Mononuclear cell (primary cell): ENCODE results near the gene PFKFB4. TPM values are rescaled to one million over a fixed set of nuclear protein-coding genes. Genes with fewer than 3 reads are reported as not detected.

Source experiments
- H3K27me3 ChIP-seq: 2 replicates; pipeline ENCODE4 v1.6.0; 2011; ENCODE audit warnings: low read length, control low read depth; ENCODE audit not compliant: insufficient read depth
- H3K4me1 ChIP-seq: 2 replicates; pipeline ENCODE4 v1.5.1; 2011; ENCODE audit warnings: mild to moderate bottlenecking, low read length, control low read depth; ENCODE audit not compliant: insufficient read depth
- H3K4me3 ChIP-seq: 2 replicates; pipeline ENCODE4 v1.5.1; 2011; ENCODE audit warnings: mild to moderate bottlenecking, low read length, moderate library complexity
- H3K9me3 ChIP-seq: 2 replicates; pipeline ENCODE4 v1.5.1; 2011; ENCODE audit warnings: low read depth, mild to moderate bottlenecking, control low read depth, low read length
- total RNA-seq: library from RNA; depleted of rRNA; stranded (reverse); fragments of >200 nt; gene quantifications from one replicate; pipeline ENCODE4 v1.2.3, GENCODE V29; 2012

PFKFB4 gene
- total RNA-seq, 1 donor = 11.3 TPM

DNA sequence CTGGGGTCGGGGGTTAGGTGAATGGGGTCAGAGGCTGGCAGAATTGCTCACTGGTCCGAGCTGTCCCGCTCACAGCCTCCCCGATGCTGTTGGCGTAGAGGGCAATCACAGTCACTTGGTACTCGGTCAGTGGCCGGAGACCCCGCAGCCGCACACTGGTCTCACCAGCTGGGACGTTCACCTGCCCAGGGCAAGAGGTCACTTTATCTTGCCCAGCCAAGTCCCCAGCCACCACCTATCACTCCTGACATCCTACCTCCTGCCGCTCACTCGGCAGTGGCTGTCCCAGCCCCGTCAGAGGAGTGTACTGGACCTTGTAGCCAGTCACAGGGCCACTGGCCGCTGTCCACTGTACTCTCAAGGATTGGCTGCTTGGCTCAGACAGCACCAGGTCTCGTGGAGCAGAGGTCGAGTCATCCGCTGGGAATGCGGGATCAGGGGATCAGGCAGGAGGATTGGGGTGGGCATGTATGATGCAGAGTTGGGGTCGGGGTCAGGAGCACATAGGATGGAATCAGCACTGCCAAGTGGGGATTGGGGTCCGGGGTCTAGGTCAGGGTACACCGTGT, 36.0 kb upstream of the PFKFB4 start:
- H3K9me3 ChIP-seq = no peaks in the 10 kb centered on the region
- peaks cover 15% of the 10 kb centered on the region for H3K27me3 ChIP-seq
- H3K4me1 ChIP-seq = no peaks in the 10 kb centered on the region
- H3K4me3 ChIP-seq = no peak overlapping the region

DNA sequence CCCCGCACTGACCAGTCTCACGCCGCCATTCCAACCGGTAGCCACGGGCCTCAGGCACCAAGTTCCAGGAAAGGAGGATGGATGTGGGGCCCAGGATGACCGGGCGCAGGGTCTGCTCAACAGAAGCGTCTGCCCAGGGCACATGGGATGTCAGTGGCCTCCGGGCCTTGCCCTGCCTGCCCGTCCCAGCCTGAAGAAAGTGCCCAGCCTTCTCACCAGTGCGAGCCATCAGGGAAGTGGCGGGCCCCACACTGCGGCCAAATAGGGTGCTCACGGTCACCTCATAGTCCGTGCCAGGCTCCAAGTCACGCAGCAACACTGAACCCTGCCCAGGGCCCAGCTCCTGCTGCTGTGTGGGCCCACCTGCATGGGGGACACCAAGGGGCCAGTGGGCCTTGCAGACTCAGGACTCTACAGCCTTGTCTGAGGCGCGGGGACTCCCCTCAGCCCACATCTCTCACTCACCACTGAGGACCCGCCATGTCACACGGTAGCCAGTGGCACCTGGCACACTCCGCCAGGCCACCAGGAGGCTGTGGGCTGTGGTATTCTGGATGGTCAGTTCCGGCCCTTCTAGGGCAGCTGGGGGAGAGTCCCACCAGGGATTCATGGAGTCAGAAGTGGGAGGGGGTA, 35.4 kb upstream of the PFKFB4 start:
- Histone ChIP-seq H3K27me3 (peaks cover 15% of the 10 kb centered on the region), H3K4me3 (no peak overlapping the region), H3K4me1 (no peaks in the 10 kb centered on the region), H3K9me3 (no peaks in the 10 kb centered on the region)

DNA sequence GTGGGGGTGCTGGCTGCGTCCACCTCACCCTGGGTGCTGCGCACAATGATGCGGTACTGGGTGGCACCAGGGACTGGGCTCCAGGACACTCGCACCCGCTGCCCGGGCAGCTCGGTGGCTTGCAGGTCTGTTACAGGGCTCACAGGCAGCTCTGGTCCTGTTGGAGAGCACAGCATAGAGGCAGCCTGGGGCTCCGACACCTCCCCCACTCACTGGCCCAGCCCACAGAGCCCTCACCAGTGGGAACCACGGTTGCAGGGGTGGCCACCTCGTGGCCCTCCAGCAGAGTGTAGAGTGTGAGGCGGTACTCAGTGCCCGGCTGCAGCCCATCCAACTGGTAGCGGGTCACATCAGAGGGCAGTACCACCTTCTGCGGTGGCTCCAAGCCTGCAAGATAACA, 34.8 kb upstream of the PFKFB4 start:
- Histone ChIP-seq H3K4me1 (no peaks in the 10 kb centered on the region), H3K4me3 (no peak overlapping the region), H3K9me3 (no peaks in the 10 kb centered on the region), H3K27me3 (peaks cover 15% of the 10 kb centered on the region)

DNA sequence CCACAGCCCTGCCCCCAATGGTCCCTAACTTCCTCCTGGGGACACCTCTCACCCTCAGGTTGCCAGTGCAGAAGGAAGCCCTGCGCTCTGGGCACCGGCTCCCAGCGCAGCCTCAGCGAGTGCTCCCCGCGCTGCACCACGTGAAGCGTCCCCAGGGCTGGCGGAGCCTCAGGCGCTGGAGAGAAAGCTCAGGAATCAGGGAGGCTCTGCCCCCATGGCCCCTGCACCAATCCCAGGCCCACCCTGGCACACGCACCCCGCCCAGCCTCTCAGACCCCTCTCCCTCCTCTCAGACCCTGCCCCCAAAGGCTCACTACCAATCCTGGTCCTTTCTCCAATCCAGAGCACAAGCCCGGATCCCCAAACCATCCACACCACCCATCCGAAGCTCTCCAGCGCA, 31.6 kb upstream of the PFKFB4 start:
- Histone ChIP-seq H3K27me3 (no peaks in the 10 kb centered on the region), H3K9me3 (no peaks in the 10 kb centered on the region), H3K4me3 (no peak overlapping the region), H3K4me1 (no peaks in the 10 kb centered on the region)

DNA sequence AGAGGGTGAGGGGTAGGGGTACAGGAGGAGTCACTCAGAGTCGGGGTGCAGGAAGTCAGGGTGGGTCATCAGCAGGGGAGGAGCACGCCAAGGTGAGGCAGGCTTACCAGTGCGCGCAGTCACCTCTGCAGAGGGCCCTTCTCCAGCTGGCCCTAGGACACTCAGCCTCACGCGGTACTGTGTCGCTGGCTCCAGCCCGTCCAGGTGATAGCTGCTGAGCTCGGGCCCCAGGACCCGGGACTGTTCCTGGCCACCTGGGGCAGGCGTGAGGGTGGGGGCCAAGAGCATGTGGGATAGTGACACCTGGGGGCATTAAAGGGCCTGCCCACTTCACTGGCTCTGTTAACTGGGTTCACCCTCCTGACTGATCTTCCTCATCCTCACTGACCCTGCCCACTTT, 31.1 kb upstream of the PFKFB4 start:
- no peaks in the 10 kb centered on the region for H3K9me3 ChIP-seq
- no peaks in the 10 kb centered on the region for H3K27me3 ChIP-seq
- no peak overlapping the region for H3K4me3 ChIP-seq
- H3K4me1 ChIP-seq = no peaks in the 10 kb centered on the region

DNA sequence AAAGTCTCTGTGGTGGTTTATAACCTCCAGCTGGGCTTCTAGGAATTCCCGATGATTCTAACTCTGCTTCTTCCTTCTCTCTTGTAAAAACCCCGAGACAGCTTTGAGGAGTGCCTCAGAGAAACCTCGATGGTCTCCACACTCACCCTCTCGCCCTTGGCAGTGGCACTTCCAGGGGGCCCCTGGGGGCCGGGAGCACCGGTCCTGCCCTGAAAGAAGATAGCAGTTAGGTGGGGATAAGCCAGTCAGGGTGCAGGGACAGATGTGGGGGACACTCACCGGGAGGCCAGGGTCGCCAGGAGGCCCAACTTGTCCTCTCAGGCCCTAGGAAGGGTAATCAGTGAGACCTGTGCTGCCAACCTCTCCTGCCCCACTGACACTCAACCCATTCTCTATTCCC, 28.8 kb upstream of the PFKFB4 start:
- H3K9me3 ChIP-seq = no peaks in the 10 kb centered on the region
- H3K4me3 ChIP-seq = no peak overlapping the region
- no peaks in the 10 kb centered on the region for H3K4me1 ChIP-seq
- no peaks in the 10 kb centered on the region for H3K27me3 ChIP-seq

DNA sequence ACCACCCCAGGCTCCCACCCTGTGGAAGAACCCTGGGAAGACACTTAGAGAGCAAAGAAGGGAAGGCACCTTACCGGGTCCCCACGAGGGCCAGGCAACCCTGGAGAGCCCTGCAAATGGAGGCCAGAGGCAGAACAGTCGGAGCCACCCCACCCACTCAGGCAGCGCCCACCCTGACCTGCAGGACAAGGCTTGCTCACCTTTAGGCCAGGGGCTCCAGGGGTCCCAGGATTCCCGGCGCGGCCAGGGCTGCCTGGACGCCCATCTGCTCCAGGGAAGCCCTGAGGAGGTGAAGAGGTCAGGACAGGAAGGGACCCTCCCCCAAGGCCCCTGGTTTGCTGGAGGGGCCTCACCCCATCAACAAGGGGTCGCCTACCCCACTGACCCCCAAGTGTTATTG, 28.2 kb upstream of the PFKFB4 start:
- Histone ChIP-seq H3K4me3 (no peak overlapping the region), H3K4me1 (no peaks in the 10 kb centered on the region), H3K27me3 (no peaks in the 10 kb centered on the region), H3K9me3 (no peaks in the 10 kb centered on the region)

DNA sequence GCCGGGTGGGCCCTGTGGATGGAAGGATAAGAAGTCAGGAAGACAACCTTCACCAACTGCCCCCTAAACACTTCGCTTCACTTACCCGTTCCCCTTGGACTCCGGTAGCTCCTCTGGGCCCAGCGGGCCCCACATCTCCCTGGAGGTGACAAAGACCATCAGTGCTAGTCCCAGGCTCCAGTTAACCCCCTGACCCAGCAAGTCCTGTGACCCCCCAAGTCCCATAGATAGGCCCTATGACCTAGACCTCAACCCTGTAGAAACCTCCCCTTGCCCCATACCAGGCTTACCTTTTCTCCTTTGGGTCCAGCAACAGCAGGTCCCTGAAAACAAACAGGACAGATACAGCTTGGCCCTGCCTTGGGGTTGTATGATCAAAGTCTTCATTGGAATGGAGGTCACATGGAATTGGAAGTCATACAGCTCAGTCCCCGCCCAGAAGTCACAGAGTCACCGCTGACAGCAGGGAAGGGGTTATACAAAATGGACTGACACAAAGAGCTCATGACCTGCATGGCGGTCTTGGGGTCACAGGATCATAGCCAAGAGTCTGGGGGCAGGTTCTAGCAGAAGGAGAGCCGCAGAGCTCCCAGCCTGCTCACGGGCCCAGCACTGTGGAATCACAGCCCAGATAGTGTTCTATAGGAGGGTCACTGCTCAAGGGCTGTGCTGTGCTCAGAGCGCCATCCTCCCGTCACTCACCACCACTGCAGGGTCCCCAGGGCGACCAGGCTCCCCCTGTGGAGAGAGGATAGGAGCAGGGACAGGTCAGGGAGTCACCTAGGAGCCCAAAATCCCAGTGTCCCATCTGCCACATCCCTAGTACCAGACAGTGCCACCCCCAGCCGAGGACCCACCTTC, 25.2 kb upstream of the PFKFB4 start:
- Histone ChIP-seq H3K4me3 (no peak overlapping the region), H3K4me1 (no peaks in the 10 kb centered on the region), H3K27me3 (no peaks in the 10 kb centered on the region), H3K9me3 (no peaks in the 10 kb centered on the region)

DNA sequence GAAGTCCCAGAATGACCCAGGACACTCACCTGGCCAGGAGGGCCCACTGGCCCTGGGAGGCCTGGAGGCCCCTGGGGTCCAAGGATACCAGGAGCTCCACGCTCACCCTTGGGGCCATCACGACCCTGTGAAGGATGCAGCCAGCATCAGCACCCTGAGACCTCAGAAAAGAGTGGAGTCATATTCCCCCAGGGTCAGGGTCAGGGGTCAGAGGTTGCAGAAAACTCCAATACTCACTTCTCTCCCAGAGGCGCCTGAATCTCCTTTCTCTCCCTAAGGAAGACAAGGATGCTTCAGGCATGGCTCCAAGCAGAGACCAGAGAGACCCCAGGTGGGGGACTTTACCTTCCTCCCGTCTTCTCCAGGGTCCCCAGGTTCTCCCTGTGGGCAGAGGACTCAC, 20.0 kb upstream of the PFKFB4 start:
- Histone ChIP-seq H3K27me3 (no peaks in the 10 kb centered on the region), H3K4me3 (no peak overlapping the region), H3K9me3 (no peaks in the 10 kb centered on the region), H3K4me1 (no peaks in the 10 kb centered on the region)

DNA sequence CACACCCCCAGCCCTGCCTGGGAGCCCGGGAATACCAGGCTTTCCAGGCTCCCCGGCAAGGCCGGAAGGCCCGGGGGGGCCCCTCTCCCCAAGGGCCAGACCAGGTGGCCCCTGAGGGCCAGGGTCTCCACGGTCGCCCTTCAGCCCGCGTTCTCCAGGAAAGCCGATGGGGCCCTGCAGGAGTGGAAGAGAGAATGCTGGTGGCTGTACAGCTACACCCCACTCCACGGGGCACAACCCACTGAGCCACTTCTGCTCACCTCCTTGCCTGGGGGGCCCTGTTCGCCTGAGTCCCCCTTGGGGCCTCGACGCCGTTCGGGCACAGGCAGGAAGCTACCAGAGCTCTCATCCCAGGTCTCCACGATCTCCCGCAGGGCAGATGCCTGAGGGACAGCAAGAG, 18.8 kb upstream of the PFKFB4 start:
- Histone ChIP-seq H3K9me3 (no peaks in the 10 kb centered on the region), H3K27me3 (no peaks in the 10 kb centered on the region), H3K4me1 (no peaks in the 10 kb centered on the region), H3K4me3 (no peak overlapping the region)

DNA sequence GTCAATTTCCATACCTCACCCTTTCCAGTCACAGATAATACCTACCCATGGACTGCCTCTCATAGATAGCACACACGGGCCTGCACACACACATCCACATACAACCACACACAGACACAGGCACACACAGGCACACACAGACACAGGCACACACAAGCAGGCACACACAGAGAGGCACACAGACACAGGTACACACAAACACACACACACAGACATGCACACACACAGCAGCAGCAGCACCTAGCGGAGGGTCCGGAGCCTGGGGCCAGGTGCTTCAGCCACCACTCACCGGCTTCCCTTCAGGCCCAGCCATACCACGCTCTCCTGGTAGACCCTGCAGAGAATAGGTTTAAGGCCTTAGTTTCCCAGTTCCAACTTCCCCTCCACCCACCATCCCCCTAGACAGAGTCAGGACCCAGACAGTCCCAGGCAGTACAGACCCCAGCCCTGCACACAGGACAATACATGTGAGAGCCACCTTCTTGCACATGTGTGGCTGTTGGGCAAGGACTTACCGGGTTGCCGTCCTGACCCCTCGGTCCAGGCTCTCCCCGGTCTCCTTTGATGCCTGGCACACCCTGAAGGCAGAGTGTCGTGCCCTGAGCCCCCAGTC, 17.5 kb upstream of the PFKFB4 start:
- H3K27me3 ChIP-seq = no peaks in the 10 kb centered on the region
- no peaks in the 10 kb centered on the region for H3K9me3 ChIP-seq
- no peaks in the 10 kb centered on the region for H3K4me1 ChIP-seq
- H3K4me3 ChIP-seq = no peak overlapping the region

DNA sequence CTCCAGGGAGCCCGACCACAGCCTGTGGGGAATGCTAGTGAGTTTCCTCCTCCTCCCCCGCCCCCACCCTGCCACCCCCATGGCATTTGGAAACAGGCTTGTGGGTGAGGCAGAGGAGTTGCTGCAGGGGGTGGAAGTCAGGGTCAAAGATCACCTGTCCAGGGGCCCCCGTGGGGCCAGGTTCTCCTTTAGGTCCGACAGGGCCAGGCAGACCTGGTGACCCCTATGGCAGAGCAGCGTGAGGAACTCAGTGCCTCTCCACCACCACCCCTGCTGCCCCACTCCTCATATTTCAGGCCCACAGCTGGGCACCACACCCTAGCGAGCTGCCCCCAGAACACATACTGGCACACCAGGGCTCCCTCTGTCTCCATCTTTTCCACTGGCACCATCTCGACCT, 15.9 kb upstream of the PFKFB4 start:
- no peaks in the 10 kb centered on the region for H3K4me1 ChIP-seq
- H3K27me3 ChIP-seq = no peaks in the 10 kb centered on the region
- no peak overlapping the region for H3K4me3 ChIP-seq
- no peaks in the 10 kb centered on the region for H3K9me3 ChIP-seq

DNA sequence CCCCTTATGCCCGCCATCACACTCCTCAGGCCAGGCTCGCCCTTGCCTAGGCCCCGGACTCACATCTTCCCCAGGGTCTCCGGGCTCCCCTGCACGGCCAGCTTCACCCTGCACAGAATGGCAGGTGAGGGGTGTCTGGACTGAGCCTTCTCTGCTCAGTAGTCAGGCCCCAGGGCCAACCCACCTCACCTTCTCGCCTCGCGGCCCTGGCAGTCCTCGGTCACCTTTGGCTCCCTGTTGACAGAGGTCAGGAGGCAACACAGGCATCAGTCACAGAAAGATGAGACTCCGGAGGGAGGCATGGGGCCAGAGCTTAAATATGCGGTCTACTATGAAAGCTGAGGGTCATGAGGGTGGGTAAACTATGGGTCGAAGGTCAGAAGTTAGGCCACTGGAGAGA, 15.3 kb upstream of the PFKFB4 start:
- no peaks in the 10 kb centered on the region for H3K9me3 ChIP-seq
- no peak overlapping the region for H3K4me3 ChIP-seq
- H3K27me3 ChIP-seq = no peaks in the 10 kb centered on the region
- no peaks in the 10 kb centered on the region for H3K4me1 ChIP-seq

DNA sequence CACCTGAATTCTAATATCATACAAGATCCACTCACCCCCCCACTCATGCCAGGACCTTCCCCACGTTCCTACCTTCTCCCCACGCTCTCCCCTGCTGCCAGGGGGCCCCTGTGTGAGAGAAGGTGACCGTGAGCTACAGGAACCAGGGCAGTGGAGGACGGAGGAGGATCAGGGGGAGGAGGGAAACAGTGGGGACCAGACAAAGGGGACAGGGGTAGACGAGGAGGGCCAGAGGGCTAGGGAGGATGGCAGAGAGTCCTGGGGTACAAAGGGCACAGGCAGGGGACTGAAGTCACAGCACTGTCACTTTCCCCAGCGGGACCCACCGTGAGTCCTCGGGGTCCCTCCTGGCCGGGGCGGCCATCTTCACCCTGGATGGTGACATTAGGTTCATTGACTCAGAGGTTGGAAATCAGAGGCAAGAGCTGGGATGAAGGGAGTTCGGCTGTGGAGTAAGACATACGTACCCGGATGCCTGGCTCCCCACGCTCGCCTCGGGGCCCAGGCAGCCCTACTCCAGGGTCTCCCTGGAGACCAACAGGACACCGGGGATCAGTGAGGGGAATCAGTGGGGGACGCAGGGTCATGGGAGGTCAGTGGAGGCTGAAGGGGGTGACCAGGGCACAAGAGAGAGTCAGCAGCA, 13.3 kb upstream of the PFKFB4 start:
- no peak overlapping the region for H3K4me3 ChIP-seq
- H3K27me3 ChIP-seq = no peaks in the 10 kb centered on the region
- H3K9me3 ChIP-seq = no peaks in the 10 kb centered on the region
- H3K4me1 ChIP-seq = peaks cover 17% of the 10 kb centered on the region

DNA sequence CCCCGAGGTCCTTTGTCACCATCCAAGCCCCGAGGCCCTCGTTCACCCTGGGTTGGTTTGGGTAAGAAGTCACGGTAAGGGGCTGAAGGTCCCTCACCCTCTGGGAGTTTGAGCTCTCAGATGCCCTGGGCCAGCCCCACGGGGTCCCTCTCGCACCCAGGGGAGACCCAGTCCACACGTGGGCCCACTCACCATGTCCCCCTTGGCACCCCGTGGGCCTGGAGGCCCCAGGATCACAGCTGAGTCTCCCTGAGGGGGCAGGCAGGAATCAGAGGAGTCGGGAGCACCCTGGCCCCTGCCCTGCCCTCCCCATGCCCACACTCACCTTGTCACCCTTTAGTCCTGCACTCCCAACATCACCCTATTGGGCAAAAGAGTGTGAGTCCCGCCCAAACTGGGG, 12.8 kb upstream of the PFKFB4 start:
- Histone ChIP-seq H3K4me3 (no peak overlapping the region), H3K27me3 (no peaks in the 10 kb centered on the region), H3K4me1 (peaks cover 22% of the 10 kb centered on the region), H3K9me3 (no peaks in the 10 kb centered on the region)
